Activated CD4-positive, CD25-positive, alpha-beta regulatory T cell treated with anti-CD3 and anti-CD28 coated beads, Interleukin-2, amount 50 U/mL, for 16 hours (primary cell): ENCODE results near the gene ZC3HAV1.
"Not testable (repeated sequence)": the region's sequence is repeated elsewhere in the genome, so short reads cannot be mapped to it uniquely, and the experiment has no call there.

Experiments
- DNase-seq: peaks from one replicate; pipeline ENCODE4 v3.0.0-alpha.2; 2020; ENCODE audit warnings: low read depth, low spot score

Gene ZC3HAV1

DNA sequence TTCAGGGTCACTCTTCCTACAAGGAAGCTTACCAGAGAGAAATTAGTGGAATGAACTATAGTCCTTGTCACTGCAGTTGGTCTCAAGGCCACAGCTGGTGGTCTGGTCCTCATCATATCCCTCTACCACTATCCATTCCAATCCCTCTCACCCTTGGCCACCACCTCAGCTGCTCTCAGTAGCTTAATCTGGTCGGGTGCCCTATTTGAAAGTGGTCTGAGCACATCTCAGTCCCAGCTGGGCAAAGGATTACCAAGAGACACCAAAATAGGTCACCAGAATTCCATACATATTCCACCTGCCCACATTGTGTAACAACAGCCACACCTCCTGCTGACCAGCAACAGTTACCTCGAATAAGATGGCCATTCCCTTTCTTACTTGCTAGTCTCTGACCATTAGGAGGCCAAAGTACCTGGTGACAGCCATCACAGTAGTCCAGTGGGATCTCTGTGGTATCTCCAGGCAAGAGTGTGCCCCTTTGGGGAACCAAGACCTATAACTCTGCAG is 3.3 kb upstream of the ZC3HAV1 start:
- DNase-seq, result no peak

- DNase-seq, result no peak
Observed at GRCh38 chr7:139112316-139112715, 2.8 kb upstream of the ZC3HAV1 start.

DNA sequence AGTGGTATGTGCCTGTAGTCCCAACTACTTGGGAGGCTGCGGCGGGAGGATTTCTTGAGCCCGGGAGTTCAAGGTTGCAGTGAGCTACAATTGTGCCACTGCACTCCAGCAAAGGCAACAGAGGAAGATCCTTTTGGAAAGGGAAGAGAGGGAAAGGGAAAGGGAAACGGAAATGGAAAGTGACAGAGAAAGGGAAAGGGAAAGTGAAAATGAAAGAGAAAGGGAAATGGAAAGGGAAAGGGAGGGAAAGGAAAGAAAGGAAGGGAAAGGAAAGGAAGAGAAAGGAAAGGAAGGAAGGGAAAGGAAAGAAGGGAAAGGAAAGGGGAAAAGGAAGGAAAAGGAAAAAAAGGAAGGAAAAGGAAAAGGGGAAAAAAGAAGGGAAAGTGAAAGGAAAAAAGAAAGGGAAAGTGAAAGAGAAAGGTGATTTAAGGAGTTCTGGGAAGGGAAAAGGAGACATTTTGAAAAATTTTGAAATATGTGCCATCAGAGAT is 2.3 kb upstream of the ZC3HAV1 start:
- no peak for DNase-seq

- DNase-seq, result no peak
Observed at GRCh38 chr7:139111147-139111546, 1.6 kb upstream of the ZC3HAV1 start.

DNA sequence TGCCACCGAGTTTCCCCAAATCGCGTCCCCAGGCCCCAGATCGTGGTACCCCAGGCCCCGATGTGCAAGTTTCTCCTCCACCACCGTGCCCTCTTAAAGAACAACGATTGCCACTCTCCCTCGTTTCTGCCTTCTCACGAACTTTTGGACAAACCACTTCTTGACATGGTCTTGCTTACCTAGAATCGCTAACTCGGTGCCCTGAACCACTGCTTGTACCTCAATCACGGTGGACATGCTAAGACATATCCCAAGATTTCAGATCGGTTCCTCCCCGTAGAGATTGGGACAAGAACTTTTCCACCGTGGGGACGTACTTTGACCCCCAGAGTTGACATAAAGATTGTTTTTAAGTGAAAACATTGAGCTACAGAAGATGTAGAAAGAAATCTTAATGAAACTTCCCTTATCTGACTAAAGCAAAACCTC is 477 bp upstream of the ZC3HAV1 start:
- DNase-seq, result no peak

GRCh38 chr7:139108266-139109187 is 993 bp downstream of the ZC3HAV1 start:
- no peak for DNase-seq

GRCh38 chr7:139106959-139107358 is 2.6 kb downstream of the ZC3HAV1 start:
- DNase-seq, result no peak

- DNase-seq, result not testable (repeated sequence)
Observed at GRCh38 chr7:139106227-139106626, 3.3 kb downstream of the ZC3HAV1 start.

DNA sequence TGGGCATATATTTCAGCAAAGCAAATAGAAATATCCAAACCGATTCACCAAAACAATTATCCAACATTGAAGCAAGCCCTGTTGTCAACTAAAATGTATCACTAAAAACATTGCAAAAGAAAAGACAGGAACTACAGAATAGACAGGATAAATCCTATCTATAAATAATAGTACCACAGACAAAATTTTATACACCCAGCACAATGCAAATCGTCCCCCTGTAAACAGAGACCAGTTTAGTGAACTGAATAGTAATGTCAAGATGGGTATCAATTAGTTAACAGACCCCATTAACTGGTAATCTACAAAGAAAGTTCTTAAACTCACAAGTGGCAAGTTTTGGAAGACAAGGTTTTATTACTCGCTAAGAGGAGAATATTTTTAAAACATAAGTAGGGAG is 4.0 kb downstream of the ZC3HAV1 start:
- no peak for DNase-seq

- no peak for DNase-seq
Observed at GRCh38 chr7:139104091-139104450, 5.4 kb downstream of the ZC3HAV1 start.

DNA sequence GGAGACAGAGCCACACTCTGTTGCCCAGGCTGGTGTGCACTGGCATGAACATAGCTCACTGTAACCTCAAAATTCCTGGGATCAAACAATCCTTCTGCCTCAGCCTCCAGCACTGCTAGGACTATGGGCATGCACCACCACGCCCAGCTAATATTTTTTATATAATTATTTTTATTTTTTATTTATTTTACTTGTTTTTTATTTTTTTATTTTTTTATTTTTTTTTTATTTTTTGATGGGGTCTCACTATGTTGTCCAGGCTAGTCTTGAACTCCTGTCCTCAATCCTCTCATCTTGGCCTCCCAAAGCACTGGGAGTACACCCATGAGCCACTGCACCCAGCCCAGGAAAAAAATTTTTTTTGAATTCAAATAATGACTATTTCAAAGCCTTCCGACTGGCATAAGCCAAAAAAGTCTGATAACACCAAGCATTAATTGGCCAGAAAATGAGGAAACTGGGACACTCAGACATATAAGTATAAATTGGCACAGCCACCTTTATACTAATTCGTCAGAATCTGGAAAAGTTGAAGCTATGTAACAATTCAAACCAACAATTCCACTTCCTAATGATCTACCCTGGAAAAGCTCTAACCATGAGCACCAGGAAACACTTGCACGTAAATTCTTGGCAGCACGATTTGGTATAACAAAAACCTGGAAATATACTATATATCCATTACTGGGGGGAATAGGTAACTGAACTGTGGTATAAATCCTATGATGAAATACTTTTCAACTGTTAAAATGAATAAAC is 6.3 kb downstream of the ZC3HAV1 start:
- no peak for DNase-seq

- DNase-seq, result not testable (repeated sequence)
Observed at GRCh38 chr7:139101637-139102158, 7.8 kb downstream of the ZC3HAV1 start.

- no peak for DNase-seq
Observed at GRCh38 chr7:139099172-139099947, 10.2 kb downstream of the ZC3HAV1 start.

DNA sequence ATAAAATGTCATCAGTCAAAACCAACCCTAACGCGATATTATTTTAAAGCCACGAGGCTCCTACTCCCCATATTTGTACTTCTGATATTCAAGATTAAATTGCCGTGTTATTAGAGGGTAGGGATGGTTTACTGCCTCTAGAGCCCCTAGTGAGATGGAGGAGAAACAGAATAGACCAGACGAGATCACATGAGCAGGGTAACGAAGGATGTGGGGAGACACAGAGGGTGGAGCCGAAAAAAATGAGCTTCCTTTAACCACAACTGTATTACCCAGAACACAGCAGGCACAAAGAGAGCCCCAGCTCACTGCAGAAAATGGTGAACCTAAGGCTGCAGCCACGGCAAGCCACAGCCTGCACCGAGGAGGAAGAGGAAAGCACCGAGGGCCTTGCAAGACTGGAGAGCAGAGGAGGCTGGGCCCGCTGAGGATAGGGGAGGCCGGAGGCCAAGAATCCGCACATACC is 14.3 kb downstream of the ZC3HAV1 start:
- peak; percentile 61 for DNase-seq

- no peak for DNase-seq
Observed at GRCh38 chr7:139094596-139094995, 14.9 kb downstream of the ZC3HAV1 start.

DNA sequence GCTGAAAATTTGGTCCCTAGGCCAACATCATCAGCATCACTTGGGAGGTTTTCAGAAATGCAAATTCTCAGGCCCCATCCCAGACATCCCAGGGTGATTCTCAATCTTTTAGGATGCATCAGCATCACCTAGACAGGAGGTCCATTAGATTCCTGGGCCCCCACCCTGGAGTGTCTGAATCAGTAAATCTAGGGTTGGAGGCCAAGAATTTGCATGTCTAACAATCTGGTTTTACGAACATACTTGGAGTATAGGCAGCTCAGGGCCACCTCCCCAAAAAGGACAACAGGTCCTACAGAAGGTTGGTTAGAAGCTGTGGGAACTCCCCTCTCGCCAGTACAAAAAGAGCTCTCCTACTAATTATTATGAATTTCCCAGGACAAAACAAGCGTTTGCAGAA is 15.5 kb downstream of the ZC3HAV1 start:
- DNase-seq, result no peak

- DNase-seq, result not testable (repeated sequence)
Observed at GRCh38 chr7:139093512-139093911, 16.0 kb downstream of the ZC3HAV1 start.

GRCh38 chr7:139092090-139092796 is 17.3 kb downstream of the ZC3HAV1 start:
- DNase-seq, result no peak

- no peak for DNase-seq
Observed at GRCh38 chr7:139091677-139091996, 17.9 kb downstream of the ZC3HAV1 start.

DNA sequence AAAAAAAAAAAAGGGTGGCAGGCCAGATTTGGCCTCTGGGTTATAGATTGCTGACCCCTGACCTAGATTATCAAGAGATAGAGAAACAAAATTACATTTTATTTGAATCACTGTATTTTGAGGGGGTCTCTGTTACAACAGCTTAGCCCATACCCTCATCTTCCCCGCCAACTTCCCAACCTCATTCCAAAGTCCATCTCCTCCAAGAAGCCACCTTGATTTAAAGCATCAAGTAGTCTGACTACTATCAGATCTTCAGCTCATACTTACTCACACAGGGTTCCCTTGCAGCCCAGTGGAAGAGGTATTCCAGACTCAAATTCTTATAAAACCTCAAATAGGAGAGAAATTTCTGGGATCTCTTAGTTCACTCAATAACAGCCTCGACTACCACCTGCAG is 20.4 kb downstream of the ZC3HAV1 start:
- DNase-seq, result no peak

GRCh38 chr7:139088268-139088667 is 21.3 kb downstream of the ZC3HAV1 start:
- DNase-seq, result no peak
